Activated CD8-positive, alpha-beta memory T cell treated with anti-CD3 and anti-CD28 coated beads for 24 hours (primary cell): ENCODE results near the gene ZKSCAN1.

Experiments used
- DNase-seq: peaks from one replicate; pipeline ENCODE4 v3.0.0-alpha.2; 2020

ZKSCAN1 gene

DNA sequence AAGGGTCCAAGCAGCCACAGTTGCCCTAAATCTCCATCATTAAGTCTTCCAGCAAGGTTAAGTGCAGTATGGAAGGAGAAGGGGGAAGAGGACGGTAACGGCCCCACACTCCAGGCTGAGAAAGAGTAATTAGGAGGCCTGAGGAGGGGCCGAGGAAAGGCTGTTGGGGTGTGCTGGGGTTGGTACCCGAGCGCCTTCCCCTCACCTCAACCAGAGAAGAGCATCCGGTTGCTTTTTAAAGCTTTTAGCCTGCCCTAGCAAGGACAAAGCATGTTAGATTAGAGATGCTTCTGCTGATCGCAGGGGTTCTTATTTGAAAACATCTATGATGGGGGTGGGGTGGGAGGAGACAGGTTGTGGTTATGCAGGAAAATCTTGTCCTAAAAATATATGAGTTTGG lies 25.2 kb downstream of the ZKSCAN1 start:
- DNase-seq: no peak

DNA sequence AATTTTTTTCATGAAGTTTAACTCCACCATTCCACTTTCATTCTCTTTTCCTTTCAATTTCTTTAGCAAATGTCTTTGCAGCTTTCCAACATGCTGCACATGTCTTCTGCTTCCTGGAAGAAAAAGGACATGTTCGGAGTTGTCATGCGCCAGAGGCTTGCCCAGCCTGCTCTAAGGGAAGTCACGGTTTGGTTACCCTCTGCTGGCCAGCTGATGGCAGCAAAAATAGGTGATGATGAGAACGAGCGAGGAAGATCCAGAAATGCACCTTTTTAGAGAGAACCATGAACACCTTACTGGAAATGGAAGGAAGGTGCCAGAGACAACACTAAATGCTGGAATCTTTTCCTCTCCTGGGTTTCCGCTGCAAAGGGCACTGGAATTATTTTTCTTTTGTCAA lies 29.3 kb downstream of the ZKSCAN1 start:
- DNase-seq: no peak

DNA sequence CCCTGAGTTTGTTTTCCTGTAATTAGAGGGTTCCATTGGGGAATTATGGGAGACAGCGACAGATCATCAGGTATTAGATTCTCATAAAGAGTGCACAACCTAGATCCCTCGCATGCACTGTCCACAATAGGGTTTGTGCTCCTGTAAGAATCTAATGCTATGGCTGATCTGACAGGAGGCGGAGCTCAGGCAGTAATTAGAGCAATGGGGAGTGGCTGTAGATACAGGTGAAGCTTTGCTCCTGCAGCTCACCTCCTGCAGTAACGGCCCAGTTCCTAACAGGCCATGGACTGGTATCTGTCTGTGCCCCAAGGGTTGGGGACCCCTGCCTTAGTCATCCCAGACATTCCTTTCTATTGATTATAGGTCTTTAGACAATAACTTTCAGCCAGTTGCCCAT lies 33.3 kb downstream of the ZKSCAN1 start:
- no peak for DNase-seq

DNA sequence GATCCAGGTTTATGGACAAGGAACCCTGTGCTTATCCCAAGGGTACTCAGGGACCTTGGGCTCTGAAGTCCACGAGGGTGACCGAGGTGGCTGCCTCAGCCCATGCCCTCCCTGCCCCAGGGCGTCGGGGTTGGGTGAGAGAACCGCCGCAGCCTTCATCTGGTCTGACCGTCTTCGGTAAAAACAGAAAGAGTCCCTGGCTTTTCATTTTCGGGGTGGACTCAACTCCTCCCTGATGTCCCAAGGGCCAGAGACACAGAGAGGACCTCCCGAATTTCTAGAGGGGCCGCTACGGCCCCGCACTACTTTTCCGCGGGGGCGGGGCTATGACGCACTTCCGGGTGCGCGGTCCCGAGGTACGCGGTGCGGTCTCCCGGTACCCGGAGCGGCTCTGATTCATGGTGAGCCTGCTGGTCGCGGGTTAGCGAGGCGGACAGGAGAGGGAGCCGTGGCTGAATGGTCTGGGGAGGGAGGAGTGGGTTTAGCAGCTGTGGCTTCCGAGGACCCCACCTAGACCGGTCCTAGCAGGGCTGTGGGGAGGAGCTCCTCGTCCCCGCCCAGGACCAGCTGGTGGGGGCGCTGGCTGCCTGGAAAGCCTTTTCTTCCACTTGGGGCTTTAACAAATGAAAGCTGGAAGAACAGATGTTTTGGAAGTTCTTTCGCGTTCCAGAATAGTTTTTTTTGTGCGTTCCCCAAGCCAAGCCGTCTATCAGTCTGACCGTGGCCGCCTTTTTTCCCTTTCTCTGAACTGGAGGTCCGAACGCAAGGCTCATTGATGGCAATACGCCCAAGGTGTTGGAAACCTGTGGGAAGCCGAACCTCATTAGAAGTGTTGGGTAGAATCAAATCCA lies 34.3 kb downstream of the ZKSCAN1 start, which contains the start of gene ZSCAN21:
Gene ZSCAN21 (plus strand): TSS at position 334 of the 851 bp plus-strand sequence. CDS start 7,233 bp downstream, outside the sequence.
- DNase-seq: peak; percentile 95

DNA sequence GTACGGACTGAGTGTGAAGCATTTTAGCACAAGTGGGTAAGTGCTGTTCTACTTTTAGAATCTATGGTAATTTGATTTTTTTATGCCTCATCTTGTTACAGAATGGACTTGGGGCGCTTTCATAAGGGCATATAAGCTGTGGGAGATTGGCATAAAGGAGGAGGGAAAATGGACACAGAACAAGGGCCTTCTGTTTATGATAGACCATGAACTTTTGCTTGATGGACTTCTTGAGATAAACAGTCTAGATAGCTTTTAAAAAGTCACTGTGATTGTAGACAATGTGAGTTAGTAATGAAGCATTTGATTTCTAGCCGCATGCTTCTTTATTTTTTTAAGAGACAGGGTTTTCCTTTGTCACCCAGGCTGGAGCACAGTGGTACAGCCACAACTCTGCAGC lies 36.2 kb downstream of the ZKSCAN1 start:
- DNase-seq: no peak

DNA sequence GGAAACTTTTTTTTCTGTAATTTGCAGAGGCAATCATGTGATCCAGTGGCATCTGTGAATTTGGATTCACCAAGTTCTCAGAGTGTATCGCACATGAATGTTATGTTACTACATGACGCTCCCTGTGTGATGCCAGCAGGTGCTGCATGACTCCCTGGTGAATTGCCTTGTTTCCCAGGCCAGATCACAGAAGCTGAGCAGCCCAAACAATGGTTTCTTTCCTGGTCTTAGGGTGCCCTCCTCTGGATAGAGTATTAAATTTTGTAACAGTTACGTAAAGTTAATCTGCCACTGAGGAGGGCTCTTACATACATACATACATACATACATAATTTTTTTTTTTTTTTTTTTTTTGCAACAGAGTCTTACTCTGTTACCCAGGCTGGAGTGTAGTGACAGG lies 37.8 kb downstream of the ZKSCAN1 start:
- no peak for DNase-seq

DNA sequence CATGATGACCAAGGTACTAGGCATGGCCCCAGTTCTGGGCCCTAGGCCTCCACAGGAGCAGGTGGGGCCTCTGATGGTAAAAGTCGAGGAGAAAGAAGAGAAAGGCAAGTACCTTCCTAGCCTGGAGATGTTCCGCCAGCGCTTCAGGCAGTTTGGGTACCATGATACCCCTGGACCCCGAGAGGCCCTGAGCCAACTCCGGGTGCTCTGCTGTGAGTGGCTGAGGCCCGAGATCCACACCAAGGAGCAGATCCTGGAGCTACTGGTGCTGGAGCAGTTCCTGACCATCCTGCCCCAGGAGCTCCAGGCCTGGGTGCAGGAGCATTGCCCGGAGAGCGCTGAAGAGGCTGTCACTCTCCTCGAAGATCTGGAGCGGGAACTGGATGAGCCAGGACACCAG lies 41.6 kb downstream of the ZKSCAN1 start:
- no peak for DNase-seq

DNA sequence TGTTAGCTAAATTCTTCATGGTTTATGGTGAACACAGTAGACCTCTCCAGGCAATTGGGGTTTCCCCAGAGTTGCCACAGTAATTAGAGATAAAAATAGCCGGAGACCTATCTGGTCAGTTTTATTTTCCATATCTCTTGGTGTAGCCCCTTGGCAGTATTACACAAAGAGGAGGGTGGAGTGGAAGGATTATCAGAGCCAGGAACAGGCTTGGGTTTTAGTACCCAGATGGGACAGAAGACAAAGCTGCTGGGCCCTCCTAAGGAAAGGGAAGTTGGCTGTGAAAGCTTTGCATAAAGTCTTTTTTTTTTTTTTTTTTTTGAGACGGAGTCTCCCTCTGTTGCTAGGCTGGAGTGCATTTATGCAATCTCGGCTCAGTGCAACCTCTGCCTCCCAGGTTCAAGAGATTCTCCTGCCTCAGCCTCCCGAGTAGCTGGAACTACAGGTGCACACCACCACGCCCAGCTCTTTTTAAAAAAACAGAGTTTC lies 43.9 kb downstream of the ZKSCAN1 start:
- DNase-seq: no peak

DNA sequence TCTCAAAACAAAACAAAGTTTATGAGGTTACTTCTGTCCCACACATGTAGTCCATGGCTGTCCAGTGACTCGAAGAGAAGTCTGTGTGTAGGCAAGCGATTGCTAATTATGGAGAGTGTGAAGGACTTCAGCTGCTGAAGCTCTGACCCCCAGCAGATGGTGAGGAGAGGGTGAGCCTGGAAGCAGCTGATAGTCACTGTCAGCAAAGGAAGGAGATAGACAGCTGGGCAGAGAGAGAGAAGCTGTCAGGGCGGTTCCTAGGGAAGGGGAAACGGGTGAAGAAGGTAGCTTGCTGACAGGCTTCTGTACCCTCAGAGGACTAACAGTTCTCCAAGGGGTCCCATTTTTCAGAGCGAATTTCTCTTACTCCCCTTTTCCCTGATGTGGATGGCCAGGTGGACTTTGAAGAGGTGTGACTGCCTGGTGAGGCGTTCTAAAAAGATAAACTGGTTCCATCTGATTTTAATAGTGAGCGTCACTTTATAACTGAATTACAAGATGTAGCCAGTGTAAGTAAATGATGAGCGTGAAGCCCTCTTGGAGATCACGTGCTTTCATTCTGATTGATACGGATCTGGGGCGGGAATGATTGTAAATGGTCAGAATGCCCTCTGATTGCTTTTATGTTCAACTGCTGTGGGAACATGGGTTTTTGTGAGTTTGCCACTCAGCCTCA lies 46.3 kb downstream of the ZKSCAN1 start:
- no peak for DNase-seq

DNA sequence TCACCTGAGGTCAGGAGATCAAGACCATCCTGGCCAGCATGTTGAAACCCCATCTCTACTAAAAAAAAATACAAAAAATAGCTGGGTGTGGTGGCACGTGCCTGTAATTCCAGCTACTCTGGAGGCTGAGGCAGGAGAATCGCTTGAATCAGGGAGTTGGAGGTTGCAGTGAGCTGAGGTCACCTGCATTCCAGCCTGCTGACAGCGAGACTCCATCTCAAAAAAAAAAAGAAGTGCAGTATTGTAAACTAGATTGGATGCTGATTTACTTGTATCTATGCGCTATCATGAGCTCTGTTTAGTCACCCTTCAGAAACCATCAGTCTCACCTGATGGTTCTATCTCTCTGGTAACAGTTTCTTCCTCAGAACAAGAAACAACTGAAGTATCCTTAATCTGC lies 48.0 kb downstream of the ZKSCAN1 start:
- DNase-seq: no peak

DNA sequence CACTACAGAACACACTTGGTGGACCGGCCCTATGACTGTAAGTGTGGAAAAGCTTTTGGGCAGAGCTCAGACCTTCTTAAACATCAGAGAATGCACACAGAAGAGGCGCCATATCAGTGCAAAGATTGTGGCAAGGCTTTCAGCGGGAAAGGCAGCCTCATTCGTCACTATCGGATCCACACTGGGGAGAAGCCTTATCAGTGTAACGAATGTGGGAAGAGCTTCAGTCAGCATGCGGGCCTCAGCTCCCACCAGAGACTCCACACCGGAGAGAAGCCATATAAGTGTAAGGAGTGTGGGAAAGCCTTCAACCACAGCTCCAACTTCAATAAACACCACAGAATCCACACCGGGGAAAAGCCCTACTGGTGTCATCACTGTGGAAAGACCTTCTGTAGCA lies 48.8 kb downstream of the ZKSCAN1 start:
- DNase-seq: no peak

DNA sequence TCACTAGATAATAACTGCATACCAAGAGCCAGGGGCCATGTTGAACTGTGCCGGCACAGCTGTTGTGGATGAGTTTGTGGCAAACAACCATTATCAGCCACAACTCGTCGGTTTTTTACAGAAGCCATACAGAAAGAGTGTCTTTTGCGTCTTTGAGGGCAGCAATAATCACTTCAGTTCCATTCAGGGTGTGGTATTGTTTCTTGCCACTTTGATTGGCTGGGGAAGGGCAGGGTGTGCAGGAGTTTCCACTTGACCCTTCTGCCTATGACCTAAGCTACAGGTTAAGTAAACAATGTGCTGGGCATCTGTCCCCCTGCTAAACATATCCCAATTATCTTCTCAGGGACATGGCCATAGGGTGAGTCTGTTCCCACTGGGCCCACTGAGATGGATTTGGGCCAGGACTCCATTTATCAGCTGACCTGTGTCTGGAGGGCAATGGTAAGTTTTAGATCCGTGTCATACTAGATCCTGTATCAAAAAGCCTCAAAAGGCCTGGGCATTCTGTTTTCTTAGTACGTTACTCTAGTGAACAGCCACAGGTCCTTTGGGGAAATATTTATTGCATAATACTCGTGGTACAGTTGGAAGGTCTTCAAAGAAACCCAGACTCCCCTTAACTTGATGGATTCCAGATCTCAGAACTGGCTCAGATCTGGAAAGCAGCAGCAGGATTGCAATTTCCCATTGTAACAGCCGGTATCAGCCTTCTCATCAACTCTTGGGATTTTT lies 50.2 kb downstream of the ZKSCAN1 start:
- DNase-seq: no peak

DNA sequence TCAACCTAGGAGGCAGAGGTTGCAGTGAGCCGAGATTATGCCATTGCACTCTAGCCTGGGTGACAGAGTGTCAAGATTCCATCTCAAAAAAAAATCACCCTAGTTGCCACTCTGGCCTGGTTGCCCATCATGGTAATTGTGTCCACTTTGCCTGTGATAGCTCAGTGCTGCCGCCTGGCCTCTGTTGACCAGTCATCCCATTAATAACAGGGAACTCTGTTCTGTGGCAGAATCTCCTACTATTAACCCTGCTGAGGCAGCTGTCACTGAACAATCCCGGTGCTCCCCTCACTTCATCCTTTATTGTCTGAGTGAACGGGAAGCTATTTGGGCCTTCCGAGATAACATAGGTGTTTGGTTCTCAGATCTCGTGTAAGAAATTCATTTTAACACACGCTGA lies 51.6 kb downstream of the ZKSCAN1 start:
- DNase-seq: no peak

DNA sequence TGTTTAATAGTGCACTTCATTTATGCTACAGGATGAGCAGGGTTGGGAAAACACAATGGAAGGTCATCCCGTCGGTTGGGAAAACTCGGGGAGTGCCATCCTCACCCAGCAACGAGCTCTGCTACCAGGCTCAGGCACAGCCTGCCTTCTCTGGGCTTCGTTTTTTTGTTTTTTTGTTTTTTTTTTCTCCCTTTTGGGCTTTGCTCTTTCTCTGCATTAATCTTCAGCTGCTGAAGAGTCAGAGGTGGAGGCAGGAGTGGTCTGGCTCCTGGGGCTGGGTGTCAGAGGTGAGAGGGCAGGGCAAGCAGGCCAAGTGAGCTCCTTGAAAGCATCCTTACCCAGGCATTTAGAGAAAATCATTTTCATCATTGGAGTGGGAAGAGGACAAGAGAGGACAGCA lies 54.6 kb downstream of the ZKSCAN1 start:
- no peak for DNase-seq

DNA sequence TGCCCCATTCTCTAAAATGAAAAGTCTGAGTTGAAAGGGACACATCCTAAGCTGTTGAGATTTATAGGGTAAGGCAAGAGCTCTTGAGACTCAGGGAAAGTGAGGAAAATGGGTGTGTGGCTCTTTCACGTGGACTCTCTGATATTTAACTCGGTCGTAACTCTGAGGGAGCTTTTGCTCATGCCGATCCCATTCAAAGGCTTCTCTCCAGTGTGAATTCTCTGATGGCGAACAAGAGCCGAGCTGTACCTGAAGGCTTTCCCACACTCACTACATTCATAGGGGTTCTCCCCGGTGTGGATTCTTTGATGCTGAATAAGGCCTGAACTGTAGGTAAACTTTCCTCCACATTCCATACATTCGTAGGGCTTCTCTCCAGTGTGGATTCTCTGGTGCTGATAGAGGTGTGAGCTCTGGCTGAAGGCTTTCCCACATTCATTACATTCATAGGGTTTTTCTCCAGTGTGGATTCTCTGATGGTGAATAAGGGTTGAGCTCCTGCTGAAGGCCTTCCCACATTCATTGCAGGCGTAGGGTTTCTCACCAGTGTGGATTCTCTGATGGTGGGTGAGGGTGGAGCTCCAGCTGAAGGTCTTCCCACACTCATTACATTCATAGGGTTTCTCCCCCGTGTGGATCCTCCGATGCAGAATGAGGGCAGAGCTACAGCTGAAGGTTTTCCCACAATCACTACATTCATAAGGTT lies 55.8 kb downstream of the ZKSCAN1 start:
- DNase-seq: no peak

DNA sequence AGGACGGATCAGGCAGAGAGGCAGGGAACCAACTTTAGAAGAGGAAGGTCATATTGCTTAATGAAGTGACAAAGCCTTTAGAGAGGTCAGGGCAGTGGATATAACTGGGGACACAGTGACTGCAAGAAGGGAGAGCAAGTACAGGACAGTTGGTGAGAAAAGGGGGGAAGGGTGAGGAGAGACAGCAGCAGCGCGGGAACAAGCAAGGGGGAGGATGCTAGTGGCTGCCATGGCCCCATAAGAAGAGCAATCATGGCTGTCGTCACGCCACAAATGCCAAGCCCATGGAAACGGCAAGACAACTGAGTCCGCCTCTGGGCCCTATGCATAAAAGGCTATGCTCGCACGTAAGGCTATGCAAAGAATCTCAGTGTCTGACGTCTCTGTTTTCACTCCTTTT lies 57.1 kb downstream of the ZKSCAN1 start:
- DNase-seq: no peak

DNA sequence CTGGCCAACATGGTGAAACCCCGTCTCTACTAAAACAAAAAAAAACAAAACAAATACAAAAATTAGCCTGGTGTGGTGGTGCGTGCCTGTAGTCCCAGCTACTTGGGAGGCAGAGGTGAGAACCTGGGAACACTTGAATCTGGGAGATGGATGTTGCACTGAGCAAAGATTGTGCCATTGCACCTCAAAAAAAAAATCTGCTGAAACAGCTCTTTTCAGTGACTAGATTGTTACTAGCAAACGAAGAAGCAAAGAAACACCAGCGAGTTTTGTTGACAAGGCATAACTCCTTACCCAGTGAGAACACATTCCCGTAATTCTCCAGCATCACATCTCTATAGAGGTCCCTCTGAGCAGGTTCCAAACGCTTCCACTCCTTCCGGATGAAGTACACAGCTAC lies 59.4 kb downstream of the ZKSCAN1 start:
- DNase-seq: no peak

DNA sequence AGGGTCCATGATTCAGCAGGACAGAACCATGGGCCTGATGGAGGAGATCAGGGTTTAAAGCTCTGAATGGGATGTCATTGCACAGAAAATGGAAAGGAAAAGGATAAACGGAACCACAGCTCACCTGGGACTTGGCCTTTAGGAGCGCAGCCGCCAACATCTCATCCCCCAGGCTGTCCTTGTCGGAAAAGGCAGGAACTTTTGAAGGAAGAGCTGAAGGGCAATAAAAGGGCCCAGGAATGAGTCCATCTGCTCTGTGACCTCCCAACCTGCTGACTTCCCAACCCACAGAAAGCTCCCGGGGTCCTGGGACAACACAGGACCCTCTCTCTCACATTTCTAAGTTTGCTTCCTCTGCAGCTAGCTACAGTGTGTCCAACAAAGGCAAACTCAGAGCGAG lies 60.0 kb downstream of the ZKSCAN1 start:
- no peak for DNase-seq

DNA sequence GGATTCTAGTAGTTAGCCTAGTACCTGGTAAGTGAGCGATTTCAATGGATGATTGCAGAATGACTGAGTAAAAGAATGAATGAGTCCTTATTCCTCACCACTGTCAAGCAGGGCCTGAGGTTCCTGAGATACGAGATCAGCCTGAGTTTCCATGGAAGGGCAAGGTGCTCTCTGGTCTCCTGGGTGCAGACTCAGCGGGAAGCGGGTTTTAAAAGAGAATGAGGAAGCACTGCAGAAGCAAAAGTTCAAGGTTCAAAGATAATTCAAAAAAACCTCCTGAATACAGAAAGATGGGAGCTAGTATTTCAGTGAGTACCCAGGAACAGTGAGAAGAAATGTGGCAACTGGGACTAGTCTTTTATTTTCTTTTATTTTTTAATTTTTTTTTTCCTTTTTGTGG lies 61.8 kb downstream of the ZKSCAN1 start:
- no peak for DNase-seq

DNA sequence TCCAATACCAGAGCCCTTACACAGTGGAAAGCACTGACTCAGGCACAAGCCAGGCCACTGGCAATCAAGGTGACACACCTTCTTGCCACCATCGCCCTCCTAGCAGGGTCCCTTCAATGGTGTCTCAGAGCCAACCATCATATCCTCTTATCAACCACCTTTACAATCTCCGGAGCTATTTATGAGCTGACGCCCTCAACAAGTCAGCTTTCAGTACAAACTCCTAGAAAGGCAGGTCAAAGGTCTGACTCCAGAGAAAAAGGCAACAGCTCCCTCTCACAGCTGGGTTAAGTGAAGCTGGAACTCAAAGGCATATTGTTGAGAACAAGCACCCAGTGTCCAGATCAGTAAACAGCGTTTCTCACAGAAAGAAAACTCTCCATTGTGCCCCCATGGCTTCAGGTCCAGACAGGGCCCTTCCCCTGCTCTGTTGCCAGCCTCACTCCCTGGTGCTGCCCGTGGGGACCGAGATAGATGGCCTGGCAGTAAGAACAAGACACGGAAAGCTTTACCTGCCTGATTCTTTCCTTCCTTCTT lies 63.7 kb downstream of the ZKSCAN1 start:
- no peak for DNase-seq

DNA sequence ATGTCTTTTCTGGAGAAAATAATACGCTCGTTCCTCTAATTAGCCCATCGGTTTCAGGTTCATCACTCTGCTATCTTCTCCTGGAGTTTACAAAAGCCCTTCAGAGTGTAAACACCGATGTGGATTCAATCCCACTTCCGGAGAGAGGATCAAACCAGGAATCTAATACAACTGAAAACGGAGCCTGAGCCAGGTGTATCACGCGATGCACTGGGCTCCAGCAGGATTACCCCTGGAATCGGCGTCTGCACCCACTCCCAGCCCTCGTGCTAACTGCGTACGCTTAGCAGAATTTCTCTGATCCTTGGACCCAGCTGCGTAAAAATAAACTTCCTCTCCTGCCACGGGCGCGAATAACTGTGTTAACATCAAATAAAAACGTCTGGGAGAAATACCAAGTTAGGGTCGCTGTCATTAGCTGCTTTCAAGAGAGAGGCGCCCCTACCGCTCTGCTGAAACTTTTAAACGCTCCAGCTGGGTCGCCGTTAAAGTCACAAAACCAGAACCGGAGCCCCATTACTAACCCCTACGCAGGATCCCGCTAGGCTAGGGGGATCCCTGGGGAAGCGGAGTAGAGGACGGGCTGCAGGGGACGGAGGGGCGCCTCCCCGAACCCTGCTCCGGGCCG lies 65.6 kb downstream of the ZKSCAN1 start:
- no peak for DNase-seq

DNA sequence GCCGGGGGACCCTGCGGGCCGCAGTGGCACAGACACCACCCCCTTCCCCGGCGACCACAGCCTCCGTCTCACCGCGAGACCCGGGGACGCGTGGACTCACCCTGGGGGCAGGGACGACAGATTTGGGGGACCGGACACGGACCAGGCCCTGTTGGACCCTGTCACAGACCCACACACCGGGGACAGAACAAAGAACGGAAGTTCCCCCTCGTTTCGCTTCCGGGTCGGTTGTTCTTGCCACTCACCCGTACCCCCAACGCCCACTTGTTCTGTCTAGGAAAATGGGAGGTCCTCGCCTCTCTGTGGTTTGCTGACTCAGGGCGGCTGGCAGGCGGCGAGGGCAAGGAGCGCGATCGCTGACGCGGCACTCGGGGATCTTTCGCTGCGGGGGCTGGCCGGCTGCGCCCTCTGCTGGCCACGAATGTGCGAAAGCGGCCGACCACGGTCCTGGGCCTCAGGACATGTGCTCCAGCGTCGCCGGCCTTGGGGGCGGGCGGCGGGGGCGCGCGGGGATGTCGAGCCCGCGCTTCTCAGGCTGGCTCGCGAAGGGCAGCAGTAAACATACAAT lies 66.2 kb downstream of the ZKSCAN1 start, which contains the start of gene ZNF3:
Gene ZNF3 (minus strand): TSS at position 189 of the 568 bp plus-strand sequence. CDS start 4,366 bp downstream, outside the sequence.
- peak; percentile 98 for DNase-seq
